ENCODE data around the gene PCBP3.

DNA sequence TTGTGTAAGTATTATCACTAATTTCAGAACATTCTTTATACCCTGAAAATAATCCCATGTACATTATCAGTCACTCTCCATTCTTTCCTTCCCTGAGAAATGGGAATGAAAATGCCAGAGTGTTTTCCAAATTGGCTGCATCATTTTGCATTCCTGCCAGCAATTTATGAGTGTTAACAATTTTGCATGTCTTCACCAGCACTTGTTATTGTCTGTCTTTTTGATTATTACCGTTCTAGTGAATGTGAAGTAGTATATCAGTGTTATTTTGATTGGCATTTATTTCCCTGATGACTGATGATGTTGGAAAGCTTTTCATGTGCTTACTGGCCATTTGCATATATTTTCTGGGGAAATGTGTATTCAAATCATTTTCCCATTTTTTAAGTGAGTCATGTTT lies 71.9 kb downstream of the PCBP3 start:
- no peak for TF ChIP-seq EZH2 (IDR thresholded peaks at IDR 0.05; ENCODE audit: low read length)
- TF ChIP-seq, protein P1, sequence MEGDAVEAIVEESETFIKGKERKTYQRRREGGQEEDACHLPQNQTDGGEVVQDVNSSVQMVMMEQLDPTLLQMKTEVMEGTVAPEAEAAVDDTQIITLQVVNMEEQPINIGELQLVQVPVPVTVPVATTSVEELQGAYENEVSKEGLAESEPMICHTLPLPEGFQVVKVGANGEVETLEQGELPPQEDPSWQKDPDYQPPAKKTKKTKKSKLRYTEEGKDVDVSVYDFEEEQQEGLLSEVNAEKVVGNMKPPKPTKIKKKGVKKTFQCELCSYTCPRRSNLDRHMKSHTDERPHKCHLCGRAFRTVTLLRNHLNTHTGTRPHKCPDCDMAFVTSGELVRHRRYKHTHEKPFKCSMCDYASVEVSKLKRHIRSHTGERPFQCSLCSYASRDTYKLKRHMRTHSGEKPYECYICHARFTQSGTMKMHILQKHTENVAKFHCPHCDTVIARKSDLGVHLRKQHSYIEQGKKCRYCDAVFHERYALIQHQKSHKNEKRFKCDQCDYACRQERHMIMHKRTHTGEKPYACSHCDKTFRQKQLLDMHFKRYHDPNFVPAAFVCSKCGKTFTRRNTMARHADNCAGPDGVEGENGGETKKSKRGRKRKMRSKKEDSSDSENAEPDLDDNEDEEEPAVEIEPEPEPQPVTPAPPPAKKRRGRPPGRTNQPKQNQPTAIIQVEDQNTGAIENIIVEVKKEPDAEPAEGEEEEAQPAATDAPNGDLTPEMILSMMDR (optimal IDR thresholded peaks at IDR 0.05 in 1 of 3, IDR thresholded peaks at IDR 0.05 in 1 of 3, conservative IDR thresholded peaks at IDR 0.05 in 1 of 3; ENCODE audit: extremely low read depth in 1 of 3, insufficient read depth in 2 of 3, low read length in 3 of 3) = no peak
